ENCODE results near the gene MAGI1.

MAGI1 gene

GRCh38 chr3:65334045-65334665, 704.6 kb downstream of the MAGI1 start:
- no peak for DNase-seq

DNA sequence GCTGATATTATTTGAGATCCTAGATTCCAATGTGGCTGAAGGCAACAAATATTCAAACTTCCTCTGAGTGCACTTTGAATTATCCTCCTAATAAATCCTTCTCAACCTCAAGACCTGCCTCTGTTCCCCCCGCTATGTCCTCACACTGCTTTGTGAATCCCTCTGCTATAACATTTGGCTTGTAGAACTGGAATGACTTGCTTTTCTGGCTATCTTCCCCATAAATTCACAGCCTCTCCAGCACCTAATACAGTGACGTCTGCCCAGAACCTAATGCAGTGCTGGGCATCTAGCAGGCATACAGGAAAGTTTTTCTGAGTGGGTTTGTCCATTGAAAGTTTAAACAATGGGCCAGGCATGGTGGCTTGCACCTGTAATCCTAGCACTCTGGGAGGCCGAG, 707.0 kb downstream of the MAGI1 start:
- DNase-seq = no peak

DNA sequence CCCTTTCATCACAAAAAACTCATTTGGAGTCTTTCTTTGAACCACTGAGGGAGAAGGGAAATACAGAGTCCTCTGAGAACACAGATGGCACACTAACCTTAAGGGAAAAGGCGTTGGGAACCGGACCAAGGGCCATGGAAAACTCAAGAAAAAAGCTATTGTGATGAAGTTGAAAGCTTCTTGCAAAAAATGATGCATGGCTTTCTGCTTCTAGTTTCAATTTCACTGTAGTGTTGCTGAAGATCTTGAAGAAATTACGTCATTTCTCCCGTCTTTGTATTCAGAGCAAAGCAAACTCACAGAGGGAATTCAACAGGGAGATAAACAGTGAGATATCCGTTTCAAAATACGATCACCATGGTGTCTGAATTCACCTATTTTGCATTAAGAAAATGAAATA, 708.6 kb downstream of the MAGI1 start:
- no peak for DNase-seq

DNA sequence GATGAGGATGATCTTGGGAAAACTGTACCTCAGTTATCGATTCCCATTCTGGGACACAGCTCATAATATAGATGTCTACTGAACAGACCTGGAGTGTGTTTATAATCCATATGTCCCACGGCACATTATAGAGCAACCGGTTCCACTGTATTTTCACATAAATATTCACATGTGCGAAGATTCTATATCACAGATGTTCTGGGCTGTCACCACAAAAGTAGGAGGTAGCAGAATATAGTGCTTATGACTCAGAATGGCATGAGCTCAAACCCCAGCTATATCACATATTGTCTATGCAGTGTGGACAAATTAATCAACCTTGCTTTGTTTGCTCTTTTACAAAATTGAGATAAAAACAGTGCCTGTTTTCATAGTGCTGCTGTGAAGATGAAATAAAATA, 710.6 kb downstream of the MAGI1 start:
- no peak for DNase-seq

GRCh38 chr3:65326574-65326973, 712.1 kb downstream of the MAGI1 start:
- DNase-seq = no peak

- DNase-seq = no peak
Measured at GRCh38 chr3:65322910-65323309, 715.8 kb downstream of the MAGI1 start.

GRCh38 chr3:65318231-65318630, 720.5 kb downstream of the MAGI1 start:
- DNase-seq = no peak

DNA sequence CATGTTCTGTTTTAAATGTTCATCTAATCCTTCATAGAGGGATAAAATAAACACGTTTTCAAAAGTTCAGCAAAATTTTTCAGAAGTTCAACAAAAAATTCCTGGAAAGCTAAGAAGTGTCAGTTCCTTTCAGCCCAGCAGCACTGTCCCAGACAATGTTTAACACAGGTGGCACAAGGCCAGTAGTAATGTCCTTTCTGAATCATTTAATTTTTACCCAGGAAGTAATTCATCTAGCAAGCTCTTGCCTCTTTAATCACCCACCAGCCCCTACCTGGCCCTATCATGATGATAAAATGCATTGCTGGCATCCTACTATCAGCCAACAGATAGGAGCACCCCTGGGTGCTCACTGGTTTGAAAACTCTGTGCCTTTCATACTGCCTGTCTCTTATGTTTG, 723.8 kb downstream of the MAGI1 start:
- no peak for DNase-seq

- no peak for DNase-seq
Measured at GRCh38 chr3:65314269-65314668, 724.4 kb downstream of the MAGI1 start.

- no peak for DNase-seq
Measured at GRCh38 chr3:65313666-65314065, 725.1 kb downstream of the MAGI1 start.

DNA sequence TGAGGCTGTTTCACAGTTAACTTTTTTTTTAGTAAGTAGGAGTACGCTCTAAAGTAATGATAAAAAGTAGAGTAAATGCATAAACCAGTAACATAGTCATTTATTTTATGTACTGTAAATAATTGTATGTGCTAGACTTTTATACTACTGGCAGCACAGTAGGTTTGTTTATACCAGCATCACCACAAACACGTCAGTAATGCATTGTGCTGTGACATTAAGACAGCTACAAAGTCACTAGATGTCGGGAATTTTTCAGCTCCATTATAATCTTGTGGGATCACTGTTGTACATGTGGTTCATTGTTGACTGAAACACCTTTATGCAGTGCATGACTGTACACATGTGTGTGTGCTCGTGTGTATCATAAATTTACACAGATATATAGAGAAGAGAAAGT, 732.9 kb downstream of the MAGI1 start:
- DNase-seq = no peak

Measured in NCI-H2171 treated with DMSO at 0.1 percent for 48 hours (cell line).